K562 (cell line): ENCODE results near the gene CISTR. TPM values are rescaled to one million over a fixed set of nuclear protein-coding genes. Genes with fewer than 3 reads are reported as not detected.

ENCODE experiments used
- BHLHE40 ChIP-seq: IDR thresholded peaks from 2 replicates; pipeline ENCODE4 v1.6.1; 2011; ENCODE audit warnings: low read length, improper control_type of control experiment
- CTBP1 ChIP-seq: fragments of 450-650 bp; IDR thresholded peaks from 2 replicates; pipeline ENCODE4 v1.6.1; 2016; ENCODE audit warnings: borderline replicate concordance
- DEAF1 ChIP-seq: fragments of 450-650 bp; formaldehyde crosslinking; IDR thresholded peaks from 2 replicates; pipeline ENCODE4 v1.4.0; 2020; ENCODE audit warnings: mild to moderate bottlenecking, moderate library complexity
- HMGXB4 ChIP-seq: sonication (generic); formaldehyde crosslinking; IDR thresholded peaks from 2 replicates; pipeline ENCODE4 v1.8.1; 2023; ENCODE audit warnings: mild to moderate bottlenecking, missing genetic modification reagents
- IRF2 ChIP-seq: sonication (generic); formaldehyde crosslinking; IDR thresholded peaks from 2 replicates; pipeline ENCODE4 v1.8.1; 2022; ENCODE audit warnings: mild to moderate bottlenecking, missing genetic modification reagents
- MAZ ChIP-seq, 2 experiments: fragments of 450-650 bp in 1 of 2; sonication (generic) in 1 of 2; formaldehyde crosslinking; IDR thresholded peaks in 1 of 2; conservative IDR thresholded peaks in 1 of 2; 2 replicates each; pipeline versions ENCODE4 v1.4.0 to v1.5.0; 2020; ENCODE audit warnings: mild to moderate bottlenecking in 1 of 2, missing genetic modification reagents in 1 of 2
- PTTG1 ChIP-seq: fragments of 450-650 bp; IDR thresholded peaks from 2 replicates; pipeline ENCODE4 v1.6.1; 2016; ENCODE audit warnings: low read depth, mild to moderate bottlenecking, missing genetic modification characterization, missing compliant biosample characterization
- RB1 ChIP-seq: fragments of 450-650 bp; IDR thresholded peaks from 2 replicates; pipeline ENCODE4 v1.6.1; 2017; ENCODE audit warnings: low read depth, mild to moderate bottlenecking
- REST ChIP-seq, 2 experiments: fragments of 450-650 bp; formaldehyde crosslinking in 1 of 2; IDR thresholded peaks; 2 replicates each; pipeline versions ENCODE4 v1.4.0 to v1.6.1; 2014 to 2020; ENCODE audit warnings: mild to moderate bottlenecking in 2 of 2, borderline replicate concordance in 1 of 2, low read depth in 1 of 2
- ZMIZ1 ChIP-seq, 2 experiments: fragments of 150-350 bp in 1 of 2; IDR thresholded peaks; 2 replicates each; pipeline ENCODE4 v1.6.1; 2012 to 2016; ENCODE audit warnings: low read depth in 2 of 2, low read length in 2 of 2, mild to moderate bottlenecking in 1 of 2, moderate library complexity in 1 of 2
- polyA plus RNA-seq, 8 experiments: library from polyadenylated mRNA; depleted of rRNA in 4 of 8; stranded (reverse) in 5 of 8; unstranded in 3 of 8; fragments of >200 nt; fragmentation: Nextera tagmentation in 2 of 8; fragmentation: Illumina TruSeq in 1 of 8; extraction: Ambion mirVana in 2 of 8; extraction: Trizol in 1 of 8; gene quantifications; 2 replicates each; pipeline versions ENCODE4 v1.2.1 to v1.2.3, GENCODE V29; 2011 to 2014; ENCODE audit warnings: inconsistent platforms in 1 of 8, missing spikeins in 1 of 8
- total RNA-seq, 7 experiments: library from RNA; depleted of rRNA in 6 of 7; stranded (reverse); fragments of >200 nt in 6 of 7; fragmentation: Illumina TruSeq in 2 of 7; extraction: Trizol in 2 of 7; gene quantifications; 2 replicates each; pipeline versions ENCODE4 v1.2.1 to v1.2.3, GENCODE V29; 2011 to 2021; ENCODE audit warnings: low replicate concordance in 1 of 7

CISTR gene
- total and polyA plus RNA-seq, 9 of the 15 experiments (the other 6 are each of a cell fraction or from before 2014, with no cell fraction given): not detected

GRCh38 chr12:53701518-53702264, 50.1 kb downstream of the CISTR start (continued):
- TF ChIP-seq ZMIZ1 (IDR thresholded peaks at IDR 0.05; ENCODE audit: low read depth in 2 of 2, low read length in 2 of 2) (0 out of 4 replicates have a peak, but pooled peaks of 1 of the 2 experiments have one; percentile 16), RB1 (peak; percentile 70), IRF2 (CRISPR knock-in tag) (no peak), MAZ (CRISPR knock-in tag; conservative IDR thresholded peaks at IDR 0.05 in 1 of 2, IDR thresholded peaks at IDR 0.05 in 1 of 2) (peak in 1 of 2 experiments; percentile 23; a peak in 1 of 4 replicates), BHLHE40 (0 out of 2 replicates have a peak, but pooled peaks have one; percentile 6), DEAF1 (CRISPR knock-in tag) (peak; percentile 76), REST (IDR thresholded peaks at IDR 0.05; ENCODE audit: borderline replicate concordance) (peak; percentile 87), REST (CRISPR knock-in tag; IDR thresholded peaks at IDR 0.05; ENCODE audit: low read depth) (no peak), PTTG1 (tag) (no peak), CTBP1 (peak; percentile 52; the same call in 1 of the 2 replicates), HMGXB4 (CRISPR knock-in tag) (no peak)
